ENCODE measurements around the gene DOCK2.

Gene DOCK2

DNA sequence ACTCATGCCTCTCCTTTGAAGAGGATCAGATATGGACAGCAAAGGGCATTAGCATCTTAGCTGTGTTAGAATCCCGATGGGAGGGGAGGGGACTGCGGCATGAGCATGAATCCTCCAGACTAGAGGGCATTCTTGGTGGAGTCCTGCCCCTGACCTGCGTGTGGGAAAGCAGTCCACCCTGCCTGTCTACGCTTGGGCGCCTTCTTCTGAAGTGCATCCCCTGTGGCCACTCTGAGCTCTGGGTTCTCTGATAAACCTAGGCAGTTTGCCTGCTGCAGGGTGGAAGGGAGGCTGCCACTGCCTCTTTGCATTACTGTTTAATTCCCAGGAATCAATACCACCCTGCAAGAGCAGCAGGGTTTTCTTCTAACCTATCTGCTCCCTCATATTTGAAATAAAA, 173.9 kb downstream of the DOCK2 start:
- DNase-seq (ENCODE audit: low spot score) = no peak
- in situ Hi-C loops (cut with MboI; ENCODE audit: low pct_unique_long_range_greater_than_20kb, low sequenced_read_pairs, unreplicated experiment) = no loop called here
- TF ChIP-seq, protein P1, sequence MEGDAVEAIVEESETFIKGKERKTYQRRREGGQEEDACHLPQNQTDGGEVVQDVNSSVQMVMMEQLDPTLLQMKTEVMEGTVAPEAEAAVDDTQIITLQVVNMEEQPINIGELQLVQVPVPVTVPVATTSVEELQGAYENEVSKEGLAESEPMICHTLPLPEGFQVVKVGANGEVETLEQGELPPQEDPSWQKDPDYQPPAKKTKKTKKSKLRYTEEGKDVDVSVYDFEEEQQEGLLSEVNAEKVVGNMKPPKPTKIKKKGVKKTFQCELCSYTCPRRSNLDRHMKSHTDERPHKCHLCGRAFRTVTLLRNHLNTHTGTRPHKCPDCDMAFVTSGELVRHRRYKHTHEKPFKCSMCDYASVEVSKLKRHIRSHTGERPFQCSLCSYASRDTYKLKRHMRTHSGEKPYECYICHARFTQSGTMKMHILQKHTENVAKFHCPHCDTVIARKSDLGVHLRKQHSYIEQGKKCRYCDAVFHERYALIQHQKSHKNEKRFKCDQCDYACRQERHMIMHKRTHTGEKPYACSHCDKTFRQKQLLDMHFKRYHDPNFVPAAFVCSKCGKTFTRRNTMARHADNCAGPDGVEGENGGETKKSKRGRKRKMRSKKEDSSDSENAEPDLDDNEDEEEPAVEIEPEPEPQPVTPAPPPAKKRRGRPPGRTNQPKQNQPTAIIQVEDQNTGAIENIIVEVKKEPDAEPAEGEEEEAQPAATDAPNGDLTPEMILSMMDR (IDR thresholded peaks at IDR 0.05; ENCODE audit: extremely low read depth, insufficient read depth, missing control alignments) = no peak

DNA sequence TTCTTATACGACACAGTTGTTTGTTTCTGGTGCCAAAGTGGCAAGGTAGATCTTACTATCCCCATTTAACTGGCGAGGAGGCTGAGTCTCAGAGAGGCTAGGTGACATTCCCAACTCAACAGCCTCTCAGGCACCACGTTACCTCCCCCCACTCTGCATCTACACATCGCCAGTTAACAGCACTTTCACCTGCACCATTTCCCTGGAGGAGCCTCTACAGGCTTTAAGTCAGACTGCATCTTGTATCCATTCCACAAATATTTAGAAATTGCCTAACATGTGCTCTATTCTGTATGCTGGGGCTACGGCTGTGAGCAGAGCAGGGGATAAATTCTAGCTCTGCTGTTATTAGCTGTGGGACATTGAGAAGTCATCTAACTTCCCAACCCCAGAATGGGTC, 174.6 kb downstream of the DOCK2 start:
- DNase-seq (ENCODE audit: low spot score) = no peak
- TF ChIP-seq, protein P1 (IDR thresholded peaks at IDR 0.05; ENCODE audit: extremely low read depth, insufficient read depth, missing control alignments) = no peak
- in situ Hi-C loops (cut with MboI; ENCODE audit: low pct_unique_long_range_greater_than_20kb, low sequenced_read_pairs, unreplicated experiment) = no loop called here

DNA sequence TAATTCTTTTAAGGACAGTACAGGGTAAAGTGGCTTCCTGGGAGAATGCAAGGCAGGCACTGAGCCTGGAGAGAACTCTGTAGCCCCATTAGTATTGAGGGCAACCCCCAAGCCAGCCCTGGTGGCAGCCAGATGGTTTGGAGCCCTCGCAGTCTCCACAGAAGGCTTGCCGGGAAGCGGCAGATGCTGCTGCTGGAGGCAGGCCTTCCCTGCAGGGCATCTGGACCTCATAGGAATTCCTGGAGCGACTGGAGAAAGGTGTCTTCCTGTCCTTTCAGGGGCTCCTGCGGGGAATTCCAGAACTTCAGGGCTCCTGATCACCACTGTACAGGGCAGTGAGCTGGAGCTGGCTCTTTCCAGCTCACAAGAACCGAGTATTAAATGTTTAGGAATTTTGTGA, 175.7 kb downstream of the DOCK2 start:
- TF ChIP-seq, protein P1 (IDR thresholded peaks at IDR 0.05; ENCODE audit: extremely low read depth, insufficient read depth, missing control alignments) = no peak
- in situ Hi-C loops (cut with MboI; ENCODE audit: low pct_unique_long_range_greater_than_20kb, low sequenced_read_pairs, unreplicated experiment) = no loop called here
- DNase-seq (ENCODE audit: low spot score) = no peak

DNA sequence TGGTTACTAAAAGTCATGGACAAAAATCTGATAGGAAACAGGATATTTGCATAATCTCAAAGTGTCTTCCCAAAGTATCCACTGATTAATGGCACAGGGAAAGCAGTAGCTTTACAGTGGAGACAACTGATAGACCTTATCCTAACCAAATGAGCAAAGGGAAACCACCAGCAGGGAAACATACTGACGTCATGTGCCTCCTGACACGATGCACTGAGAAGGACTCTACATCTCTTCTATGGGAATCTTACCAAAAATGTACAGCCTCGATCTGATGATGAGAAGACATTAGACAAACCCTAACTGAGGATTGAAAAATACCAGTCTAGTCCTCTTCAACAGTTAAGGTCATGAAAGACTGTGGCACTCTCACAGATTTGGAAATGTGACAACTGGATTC, 177.0 kb downstream of the DOCK2 start:
- in situ Hi-C loops (cut with MboI; ENCODE audit: low pct_unique_long_range_greater_than_20kb, low sequenced_read_pairs, unreplicated experiment) = no loop called here
- TF ChIP-seq, protein P1 (IDR thresholded peaks at IDR 0.05; ENCODE audit: extremely low read depth, insufficient read depth, missing control alignments) = no peak
- no peak for DNase-seq (ENCODE audit: low spot score)

DNA sequence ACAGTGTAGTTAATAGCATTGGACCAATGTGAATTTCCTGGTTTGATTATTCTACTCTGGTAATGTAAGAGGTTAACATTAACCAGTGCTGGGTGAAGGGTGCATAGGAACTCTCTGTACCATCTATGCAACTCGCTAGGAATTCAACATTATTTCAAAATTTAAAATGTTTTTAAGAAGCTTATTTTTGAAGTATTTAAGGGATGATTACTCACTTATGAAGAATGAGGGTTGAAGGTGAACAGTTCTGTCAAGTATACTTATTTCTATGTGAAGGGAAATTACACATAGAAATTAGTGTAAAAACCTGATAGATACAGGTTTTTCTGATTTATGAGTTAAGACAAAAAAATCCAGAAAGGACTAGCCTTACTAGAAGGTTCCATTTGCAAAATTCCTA, 177.4 kb downstream of the DOCK2 start:
- no peak for DNase-seq (ENCODE audit: low spot score)
- in situ Hi-C loops (cut with MboI; ENCODE audit: low pct_unique_long_range_greater_than_20kb, low sequenced_read_pairs, unreplicated experiment) = no loop called here
- TF ChIP-seq, protein P1 (IDR thresholded peaks at IDR 0.05; ENCODE audit: extremely low read depth, insufficient read depth, missing control alignments) = no peak

DNA sequence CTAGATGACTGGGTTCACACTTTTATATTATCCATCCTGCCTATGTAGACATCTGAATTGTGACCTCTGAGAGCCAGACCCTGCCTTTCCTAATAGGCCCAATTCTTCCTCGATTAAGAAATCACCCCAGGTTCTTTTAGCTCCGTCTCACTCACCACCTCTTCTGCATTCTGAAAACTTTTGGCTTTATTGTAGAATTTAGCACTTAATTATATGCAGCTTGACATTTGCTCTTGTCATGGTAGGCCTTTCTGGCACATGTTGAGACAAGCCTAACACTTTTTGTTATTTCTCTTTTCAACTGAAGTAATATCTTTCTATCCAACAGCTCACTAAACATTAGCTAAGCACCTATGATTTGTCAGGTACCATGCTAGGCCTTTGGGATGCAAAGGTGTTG, 180.0 kb downstream of the DOCK2 start:
- in situ Hi-C loops (cut with MboI; ENCODE audit: low pct_unique_long_range_greater_than_20kb, low sequenced_read_pairs, unreplicated experiment) = no loop called here
- TF ChIP-seq, protein P1 (IDR thresholded peaks at IDR 0.05; ENCODE audit: extremely low read depth, insufficient read depth, missing control alignments) = no peak
- DNase-seq (ENCODE audit: low spot score) = no peak

DNA sequence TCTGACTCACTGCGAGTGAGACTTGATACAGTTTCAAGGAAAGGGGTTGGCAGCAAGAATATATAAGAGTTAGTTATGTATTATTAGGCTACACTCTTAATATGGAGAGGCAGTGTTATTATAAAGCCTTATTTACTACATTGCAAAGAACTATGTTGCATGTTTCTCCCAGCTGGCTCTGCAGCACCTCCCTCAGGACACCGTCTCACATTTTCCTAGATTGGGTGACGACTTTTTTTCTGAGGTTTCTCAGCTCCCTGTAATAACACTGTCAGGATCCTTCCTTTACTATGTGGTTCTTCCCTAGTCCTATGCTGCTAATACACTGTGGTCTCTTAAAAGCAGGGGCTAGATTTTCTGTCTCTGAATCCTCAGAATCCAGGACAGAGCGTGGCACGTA, 189.5 kb downstream of the DOCK2 start:
- TF ChIP-seq, protein P1 (IDR thresholded peaks at IDR 0.05; ENCODE audit: extremely low read depth, insufficient read depth, missing control alignments) = peak; percentile 20
- DNase-seq (ENCODE audit: low spot score) = no peak
- in situ Hi-C loops (cut with MboI; ENCODE audit: low pct_unique_long_range_greater_than_20kb, low sequenced_read_pairs, unreplicated experiment) = no loop called here

All from GM13977 (cell line).